8988T (cell line): ENCODE data around the gene KRTAP5-11.
A peak's percentile ranks its signal among the peaks of the same experiment; 100 is the strongest.
"Not testable (repeated sequence)": the region's sequence is repeated elsewhere in the genome, so short reads cannot be mapped to it uniquely, and the experiment has no call there.

ENCODE experiments used
- DNase-seq: peaks from one replicate; pipeline ENCODE4 v3.0.0; 2011

Gene KRTAP5-11

DNA sequence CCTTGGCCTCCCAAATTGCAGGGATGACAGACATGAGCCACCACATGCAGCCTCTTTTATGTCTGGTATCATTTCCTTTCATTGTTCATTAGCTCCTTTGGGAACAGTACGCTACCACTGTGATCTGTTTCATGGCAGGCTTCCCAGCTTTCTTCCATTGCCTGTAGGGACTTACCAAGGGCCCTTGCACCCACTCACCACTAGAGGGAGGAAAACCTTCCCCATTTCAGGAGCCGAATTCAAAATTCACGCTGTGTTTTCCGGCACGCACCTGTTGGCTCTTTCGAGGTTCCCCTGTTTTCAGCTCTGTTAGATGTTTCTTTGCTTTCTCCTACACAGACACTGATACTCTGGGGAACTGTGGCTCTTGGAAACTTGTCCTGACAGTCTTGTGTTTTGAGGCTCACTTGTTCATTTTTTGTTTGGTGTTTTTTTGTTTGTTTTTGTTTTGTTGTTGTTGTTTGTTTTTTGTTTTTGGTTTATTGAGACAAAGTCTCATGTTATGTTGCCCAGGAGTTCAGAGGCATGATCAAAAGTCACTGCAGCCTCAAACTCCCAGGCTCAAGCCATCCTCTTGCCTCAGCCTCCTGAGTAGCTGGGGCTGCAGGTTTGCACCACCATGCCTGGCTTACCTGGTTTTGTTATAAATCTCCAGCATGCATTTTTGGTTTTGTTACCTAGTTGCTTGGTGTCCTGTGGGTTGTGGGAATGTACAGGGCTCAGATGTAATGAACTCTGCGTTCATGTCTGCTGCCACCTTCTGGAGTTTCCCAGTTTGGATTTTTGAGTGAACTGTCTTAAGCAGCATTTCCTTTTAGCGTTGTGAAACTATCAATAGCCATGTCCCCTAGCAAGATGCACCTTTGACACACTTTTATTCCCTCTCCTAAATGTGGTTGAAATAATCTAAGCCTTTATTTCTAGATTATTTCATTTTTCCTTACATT lies 2.3 kb downstream of the KRTAP5-11 start:
- peak; percentile 55 for DNase-seq

DNA sequence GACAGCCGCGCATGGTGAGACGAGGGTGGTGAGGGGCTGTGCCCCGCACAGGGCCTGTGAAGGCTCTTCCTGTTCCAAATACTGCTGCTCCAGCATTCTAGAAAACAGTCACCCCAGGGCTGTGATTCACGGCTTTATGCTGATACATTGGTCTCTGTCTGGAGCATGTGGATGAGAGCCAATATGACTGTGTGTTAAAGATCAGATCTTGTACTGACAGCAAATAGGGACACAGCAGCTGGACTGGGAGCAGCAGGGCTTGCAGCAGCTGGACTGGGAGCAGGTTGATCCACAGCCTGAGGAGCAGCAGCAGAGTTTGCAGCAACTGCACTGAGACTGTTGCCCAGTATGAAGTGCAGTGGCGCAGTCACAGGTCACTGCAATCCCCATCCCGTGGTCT lies 3.2 kb downstream of the KRTAP5-11 start:
- not testable (repeated sequence) for DNase-seq

DNA sequence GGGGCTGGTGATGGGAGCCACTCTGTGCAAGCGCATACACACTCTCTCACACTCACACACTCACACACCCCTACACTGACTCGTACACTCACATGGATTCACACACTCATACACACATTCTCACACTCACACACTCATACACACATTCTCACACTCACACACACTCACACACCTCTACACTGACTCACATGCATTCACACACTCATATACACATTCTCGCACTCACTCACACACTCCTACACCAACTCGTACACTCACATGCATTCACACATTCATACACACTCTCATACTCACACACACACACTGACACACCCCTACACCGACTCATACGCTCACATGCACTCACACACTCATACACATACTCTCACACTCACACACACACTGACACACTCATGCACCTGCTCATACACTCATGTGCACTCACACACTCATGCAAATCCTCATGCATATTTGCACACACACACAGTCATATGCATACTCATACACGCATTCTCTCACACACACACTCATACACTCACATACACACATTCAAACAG lies 5.1 kb downstream of the KRTAP5-11 start:
- DNase-seq: no peak

DNA sequence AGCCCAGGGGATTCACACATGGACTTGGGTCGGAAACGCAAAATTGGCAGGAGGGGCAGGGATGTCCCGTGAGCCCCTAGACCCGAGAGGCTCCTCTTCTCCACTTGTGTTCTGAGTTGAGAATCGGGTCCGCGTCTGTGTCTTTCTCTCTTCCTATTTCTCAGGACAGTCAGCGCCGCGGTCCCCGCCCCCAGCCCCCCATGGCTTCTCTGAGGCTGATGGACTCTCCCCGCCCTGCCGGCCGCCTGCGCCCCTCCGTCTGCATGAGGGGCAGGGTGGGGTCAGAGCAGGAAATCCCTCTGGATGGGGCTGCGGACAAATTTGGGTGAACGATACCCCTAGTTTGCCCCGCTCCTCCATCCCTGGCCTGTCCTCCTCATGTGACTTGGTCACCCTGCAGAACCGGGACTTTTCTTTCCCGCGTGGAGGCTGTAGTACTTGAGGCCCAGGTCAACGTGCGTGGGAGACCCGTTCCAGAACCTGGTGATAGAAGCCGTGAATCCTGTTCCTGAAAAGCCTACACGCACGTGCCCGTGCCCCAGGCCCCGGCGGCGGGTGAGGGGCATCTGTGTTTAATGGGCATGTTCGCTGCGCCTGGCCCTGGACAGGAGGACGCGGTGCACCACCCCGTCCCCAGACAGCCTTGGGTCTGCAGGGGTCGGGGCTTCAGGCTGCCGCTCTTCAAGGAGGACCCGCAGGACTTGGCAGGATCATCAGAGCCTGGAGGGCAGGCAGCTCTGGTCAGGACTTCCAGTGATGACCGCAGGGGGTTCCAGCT lies 5.8 kb downstream of the KRTAP5-11 start:
- not testable (repeated sequence) for DNase-seq

DNA sequence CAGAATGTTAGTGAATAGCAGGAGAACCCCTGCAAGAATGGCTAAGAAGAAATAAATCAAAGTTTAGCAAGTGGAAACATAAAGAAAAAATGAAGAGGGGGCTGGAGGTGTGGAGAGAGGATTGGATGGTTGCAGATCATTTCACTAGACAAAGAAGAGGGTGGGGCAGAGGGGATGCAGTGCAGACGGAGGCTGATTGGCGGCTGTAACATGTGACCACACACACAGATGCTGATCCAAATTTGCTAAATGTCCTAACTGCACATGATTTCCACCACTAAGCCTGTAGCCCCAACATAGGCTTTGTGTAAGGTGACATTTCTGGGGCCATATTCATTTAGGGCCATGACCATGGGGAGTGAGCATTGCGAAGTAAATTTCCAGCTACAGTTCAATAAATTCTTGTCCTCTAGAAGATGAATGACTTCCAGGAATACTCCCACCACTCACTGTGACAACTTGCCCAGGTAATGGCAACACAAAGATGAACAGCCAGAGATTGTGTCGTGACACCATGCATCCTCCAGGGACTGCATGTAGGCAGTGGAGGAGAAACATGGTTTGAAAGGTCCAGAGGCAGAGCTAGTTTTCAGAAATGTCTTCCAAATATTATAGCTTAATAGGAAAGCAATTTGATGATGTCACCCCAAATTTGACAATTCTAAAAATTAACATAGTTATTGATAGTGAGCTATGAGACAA lies 6.8 kb downstream of the KRTAP5-11 start:
- DNase-seq: no peak

DNA sequence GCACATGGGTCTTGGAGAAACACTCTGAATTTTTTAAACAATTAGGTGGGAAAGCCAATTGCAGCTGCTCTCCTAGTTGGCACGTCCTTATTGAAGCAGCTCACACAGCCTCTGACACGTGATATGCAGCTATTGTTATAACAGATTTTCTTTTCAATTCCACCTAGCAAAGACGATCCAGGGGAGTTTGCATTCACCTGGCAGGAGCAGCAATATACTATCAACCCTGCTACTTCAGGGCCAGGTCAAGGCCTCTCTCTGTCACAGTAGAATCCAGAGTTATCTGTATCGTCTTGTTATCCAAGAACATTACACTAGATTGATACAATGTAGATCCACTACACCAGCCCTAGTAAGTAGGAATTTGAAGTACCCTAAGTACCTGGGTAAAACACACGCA lies 8.3 kb downstream of the KRTAP5-11 start:
- no peak for DNase-seq

DNA sequence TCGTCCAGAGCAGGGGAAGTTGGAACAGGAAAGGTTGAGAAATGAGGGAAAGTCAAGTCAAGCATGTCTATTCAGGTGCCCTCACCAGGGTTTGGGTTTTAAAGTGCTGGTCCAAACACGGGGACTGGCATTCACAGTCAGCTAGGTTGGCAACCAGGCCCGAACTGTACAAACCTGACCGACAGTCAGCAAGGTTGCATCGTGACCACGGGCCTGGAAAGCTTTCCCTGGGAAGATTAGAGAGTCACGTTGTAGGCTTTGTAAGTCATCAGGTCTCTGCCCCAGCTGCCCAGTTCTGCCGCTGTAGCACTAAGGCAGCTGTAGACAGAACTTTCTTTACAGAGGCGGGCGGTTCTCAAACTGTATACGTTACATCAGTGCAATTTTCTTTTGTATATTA lies 9.9 kb downstream of the KRTAP5-11 start:
- no peak for DNase-seq

DNA sequence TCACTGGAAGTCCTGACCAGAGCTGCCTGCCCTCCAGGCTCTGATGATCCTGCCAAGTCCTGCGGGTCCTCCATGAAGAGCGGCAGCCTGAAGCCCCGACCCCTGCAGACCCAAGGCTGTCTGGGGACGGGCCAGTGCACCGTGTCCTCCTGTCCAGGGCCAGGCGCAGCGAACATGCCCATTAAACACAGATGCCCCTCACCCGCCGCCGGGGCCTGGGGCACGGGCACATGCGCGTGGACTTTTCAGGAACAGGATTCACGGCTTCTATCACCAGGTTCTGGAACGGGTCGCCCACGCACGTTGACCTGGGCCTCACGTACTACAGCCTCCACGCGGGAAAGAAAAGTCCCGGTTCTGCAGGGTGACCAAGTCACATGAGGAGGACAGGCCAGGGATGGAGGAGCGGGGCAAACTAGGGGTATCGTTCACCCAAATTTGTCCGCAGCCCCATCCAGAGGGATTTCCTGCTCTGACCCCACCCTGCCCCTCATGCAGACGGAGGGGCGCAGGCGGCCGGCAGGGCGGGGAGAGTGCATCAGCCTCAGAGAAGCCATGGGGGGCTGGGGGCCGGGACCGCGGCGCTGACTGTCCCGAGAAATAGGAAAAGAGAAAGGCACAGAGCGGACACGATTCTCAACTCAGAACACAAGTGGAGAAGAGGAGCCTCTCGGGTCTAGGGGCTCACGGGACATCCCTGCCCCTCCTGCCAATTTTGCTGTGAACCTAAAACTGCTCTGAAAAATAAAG lies 11.4 kb downstream of the KRTAP5-11 start:
- not testable (repeated sequence) for DNase-seq

DNA sequence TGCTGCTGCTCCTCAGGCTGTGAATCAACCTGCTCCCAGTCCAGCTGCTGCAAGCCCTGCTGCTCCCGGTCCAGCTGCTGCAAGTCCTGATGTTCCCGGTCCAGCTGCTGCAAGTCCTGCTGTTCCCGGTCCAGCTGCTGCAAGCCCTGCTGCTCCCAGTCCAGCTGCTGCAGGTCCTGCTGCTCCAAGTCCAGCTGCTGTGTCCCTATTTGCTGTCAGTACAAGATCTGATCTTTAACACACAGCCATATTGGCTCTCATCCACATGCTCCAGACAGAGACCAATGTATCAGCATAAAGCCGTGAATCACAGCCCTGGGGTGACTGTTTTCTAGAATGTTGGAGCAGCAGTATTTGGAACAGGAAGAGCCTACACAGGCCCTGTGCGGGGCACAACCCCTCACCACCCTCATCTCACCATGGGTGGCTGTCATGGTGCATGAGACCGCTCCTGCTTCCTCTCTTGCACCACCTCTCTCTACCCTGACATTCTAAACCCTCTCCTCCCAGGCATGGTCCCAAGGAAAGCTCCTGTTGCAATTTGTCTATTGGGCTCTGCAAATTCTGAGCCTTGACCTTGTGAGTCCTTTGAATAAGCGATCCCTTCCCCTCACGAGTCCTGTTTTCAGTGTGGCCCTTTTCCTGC lies 13.8 kb downstream of the KRTAP5-11 start:
- no peak for DNase-seq

DNA sequence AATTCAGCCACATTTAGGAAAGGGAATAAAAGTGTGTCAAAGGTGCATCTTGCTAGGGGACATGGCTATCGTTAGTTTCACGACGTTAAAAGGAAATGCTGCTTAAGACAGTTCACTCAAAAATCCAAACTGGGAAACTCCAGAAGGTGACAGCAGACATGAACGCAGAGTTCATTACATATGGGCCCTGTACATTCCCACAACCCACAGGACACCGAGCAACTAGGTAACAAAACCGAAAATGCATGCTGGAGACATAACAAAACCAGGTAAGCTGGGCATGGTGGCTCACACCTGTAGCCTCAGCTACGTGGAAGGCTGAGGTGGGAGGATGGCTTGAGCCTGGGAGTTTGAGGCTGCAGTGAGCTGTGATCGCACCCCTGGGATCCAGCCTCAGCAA lies 15.0 kb downstream of the KRTAP5-11 start:
- DNase-seq: not testable (repeated sequence)

DNA sequence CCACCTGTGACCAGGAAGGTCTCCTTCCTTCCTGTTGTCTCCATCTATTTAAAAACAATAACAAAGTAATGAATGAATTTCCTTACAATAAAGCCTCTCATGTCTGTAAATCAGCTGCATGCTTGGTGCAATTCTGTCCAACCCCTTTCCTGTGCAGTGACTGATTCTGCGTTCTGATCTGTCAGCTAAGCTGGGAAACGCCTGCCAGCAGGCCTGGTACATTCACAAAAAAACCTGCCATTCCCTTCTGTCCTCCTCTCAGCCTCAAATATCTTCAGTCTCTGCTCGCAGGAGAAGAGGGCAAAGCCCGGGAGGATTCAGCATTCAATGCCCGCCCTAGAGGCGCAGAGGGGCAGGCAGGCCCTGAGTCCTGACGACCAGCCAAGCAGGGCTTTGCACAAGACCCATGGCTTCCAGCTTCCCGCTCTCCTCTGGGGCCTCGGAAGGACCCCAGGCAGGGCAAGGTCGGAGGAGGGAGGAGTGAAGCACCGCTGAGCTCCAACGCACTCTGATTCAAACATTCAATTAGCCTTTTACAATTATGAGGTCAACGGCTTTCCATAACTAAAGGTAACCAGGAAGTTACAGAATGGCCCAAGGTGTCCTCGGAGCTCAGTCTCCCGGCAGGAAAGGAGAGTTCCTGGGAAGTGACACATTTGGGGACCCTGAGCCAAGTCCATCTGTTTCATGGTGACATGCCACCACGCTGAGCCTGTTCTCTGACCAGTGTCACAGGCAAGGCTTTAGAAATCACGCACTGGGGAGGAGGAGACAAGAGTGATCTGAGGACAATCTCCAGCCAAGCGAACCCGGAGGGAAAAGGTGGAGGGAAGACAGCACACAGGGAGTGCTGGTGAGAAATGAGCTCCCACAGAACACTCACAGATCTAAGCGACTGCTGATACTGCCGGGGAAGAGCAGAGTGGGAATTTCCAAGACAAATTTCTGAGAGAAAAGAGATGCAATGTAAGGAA lies 15.8 kb downstream of the KRTAP5-11 start:
- not testable (repeated sequence) for DNase-seq

DNA sequence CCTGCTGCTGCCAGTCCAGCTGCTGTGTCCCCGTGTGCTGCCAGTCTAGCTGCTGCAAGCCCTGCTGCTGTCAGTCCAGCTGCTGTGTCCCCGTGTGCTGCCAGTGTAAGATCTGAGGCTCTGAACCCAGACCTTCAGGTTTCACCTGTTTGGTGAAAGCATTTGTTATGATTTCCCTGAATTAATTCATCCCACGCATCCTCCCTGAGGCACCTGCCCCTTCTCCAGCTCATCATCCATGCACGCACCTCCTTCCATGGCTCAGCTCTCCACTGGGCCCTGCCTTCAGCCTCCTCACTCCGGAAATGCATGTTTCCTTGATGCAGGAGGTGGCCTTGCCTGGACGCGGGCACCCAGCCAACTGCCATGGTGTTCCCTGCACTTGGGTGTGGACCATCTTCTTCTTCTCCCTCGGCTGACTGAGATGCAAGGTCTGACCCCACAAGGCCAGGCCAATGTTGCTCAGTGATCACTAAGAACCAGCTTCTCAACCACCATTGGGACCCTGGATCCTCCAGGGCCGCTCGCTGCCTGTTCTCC lies 16.5 kb downstream of the KRTAP5-11 start:
- DNase-seq: no peak

DNA sequence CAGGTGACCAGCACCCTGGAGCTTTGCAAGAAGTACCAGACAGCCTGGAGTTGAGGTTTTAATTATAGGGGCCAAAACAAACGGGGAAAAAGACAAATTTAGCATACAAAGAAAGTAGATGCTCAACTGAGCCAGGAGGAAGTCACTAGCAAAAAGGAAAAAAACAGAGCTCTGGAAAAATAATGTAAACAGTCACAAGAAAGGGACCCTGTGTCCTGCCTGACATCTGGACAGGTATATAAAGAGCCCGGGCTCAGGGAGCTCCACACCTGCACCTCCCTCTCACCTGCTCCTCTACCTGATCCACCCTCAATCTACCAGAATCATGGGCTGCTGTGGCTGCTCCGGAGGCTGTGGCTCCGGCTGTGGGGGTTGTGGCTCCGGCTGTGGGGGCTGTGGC lies 17.4 kb downstream of the KRTAP5-11 start, which contains the start of gene KRTAP5-10:
TSS of gene KRTAP5-10 (plus strand) at position 301 of the 400 bp plus-strand sequence. CDS start at position 326, 25 bp downstream.
- no peak for DNase-seq

DNA sequence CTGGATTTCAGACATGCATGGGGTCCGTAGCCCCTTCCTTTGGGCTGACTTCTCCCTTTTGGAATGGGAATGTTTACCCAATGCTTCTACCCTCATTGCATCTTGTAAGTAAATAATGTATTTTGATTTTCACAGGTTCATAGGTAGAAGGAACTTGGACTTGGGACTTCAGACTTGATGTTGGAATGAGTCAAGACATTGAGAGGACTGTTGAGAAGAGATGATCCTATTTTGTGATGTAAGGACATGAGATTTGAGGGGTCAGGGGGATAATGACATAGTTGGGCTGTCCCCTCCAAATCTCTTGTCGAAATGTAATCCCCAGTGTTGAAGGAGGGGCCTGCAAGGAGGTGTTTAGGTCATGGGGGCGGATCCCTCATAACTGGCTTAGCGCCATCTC lies 18.2 kb downstream of the KRTAP5-11 start:
- no peak for DNase-seq

DNA sequence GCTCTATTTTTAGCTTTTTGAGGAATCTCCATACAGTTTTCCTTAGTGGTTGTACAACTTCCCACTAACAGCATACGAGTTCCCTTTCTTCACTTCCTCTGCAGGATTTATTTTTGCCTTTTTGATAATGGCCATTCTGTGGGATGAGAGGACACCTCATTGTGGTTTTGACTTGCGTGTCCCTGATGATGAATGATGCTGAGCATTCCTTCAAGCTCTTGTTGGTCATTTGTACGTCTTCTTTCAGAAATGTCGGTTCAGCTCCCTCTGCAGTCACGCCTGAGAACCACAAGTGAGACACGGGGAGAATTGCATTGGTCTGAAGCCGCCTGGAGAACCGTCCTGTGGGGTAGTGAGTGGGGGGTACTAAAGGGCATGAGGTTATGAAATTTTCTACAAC lies 19.3 kb downstream of the KRTAP5-11 start:
- peak; percentile 61 for DNase-seq

DNA sequence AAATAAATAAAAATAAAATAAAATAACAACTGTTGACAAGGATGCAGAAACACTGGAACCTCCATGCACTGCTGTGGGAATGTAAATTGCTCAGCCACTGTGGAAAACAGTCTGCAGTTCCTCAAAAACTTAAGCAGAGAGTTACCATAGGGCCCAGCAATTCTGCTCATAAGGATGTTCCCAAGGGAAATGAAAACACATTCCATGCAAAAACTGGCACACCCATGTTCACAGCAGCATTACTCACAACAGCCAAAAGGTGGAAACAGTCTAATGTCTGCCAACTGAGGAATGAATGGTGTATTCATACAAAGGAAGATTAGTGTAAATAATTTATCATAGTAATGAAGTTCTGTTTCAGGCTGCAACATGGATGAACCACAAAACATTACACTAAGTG lies 20.6 kb downstream of the KRTAP5-11 start:
- DNase-seq: no peak

DNA sequence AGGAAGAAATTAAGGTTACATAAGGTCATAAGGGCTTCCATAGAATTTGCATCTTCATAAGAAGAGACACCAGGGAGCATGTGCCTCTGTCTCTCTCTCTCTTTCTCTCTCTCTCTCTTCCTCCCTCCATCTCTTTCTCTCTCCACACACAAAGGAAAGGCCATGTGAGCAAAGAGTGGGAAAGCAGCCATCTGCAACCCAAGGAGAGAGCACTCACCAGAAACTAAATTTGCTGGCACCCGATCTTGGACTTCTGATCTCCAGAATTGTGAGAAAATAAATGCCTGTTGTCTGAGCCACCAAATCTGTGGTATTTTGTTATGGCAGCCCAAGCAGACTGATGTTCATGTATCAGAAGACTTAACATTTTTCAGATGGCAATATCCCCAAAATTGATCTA lies 23.7 kb downstream of the KRTAP5-11 start:
- no peak for DNase-seq

DNA sequence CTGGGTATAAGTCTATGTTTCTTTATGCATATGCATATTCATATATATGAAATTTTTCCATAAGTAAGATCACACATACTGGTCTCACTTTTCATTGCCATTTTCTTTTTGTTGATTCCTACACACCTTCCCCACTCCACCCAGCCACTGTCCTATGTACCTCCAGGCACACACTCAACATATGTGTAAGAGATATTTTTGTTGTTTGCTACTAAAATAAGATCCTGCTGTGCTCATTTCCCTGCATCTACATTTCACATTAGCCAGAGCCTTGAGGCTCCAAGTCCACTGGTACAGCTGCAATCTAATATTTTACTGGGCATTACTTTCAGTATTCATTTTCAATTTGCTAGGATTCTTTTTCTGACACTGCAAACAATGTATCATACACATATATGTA lies 25.4 kb downstream of the KRTAP5-11 start:
- no peak for DNase-seq

DNA sequence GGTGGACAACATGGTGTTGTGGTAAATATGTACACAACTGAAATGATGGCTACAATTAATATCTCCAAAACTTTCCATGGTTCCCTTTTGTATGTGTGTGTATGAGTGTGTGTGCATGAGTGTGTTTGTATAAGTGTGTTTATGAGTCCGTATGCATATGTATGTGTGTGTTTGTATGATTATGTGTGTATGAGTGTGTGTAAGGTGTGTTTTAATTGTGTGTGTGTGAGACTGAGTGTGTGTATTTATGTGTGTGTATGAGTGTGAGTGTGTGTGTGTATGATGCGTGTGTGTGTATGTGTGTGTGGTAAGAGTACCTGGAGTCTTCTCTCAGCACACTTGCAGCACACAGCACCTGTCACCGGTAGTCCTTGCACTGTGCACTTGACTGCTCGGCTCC lies 26.7 kb downstream of the KRTAP5-11 start:
- DNase-seq: no peak

DNA sequence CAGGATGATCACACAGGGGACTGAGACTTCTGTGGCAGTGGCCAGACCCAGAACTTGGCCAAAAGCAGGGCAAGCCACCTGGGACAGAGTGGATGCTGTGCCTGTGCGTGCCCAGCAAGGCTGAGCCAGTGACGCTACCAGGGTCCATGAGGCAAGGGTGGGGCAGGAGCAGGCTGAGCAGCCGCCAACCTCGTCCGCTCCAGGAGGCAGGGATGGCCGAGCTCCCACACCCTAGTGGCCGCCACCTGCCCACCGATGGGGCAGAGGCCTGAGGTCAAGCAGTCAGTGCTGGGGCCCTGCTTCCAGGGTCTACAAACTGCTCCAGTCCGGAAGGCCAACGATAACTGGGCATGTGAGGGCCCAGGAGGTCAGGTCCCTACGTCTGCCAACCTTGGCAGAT lies 27.2 kb downstream of the KRTAP5-11 start:
- DNase-seq: no peak
